ENCODE data around the gene RPL35.

GRCh38 chr9:124871156-124871561 lies 9.4 kb upstream of the RPL35 start:
- TF ChIP-seq POLR2AphosphoS5 (IDR thresholded peaks at IDR 0.05; ENCODE audit: borderline replicate concordance, low read depth, low read length) (no peak; the same call in 1 of the 2 replicates), EZH2 (IDR thresholded peaks at IDR 0.05) (no peak), FOXP2 (optimal IDR thresholded peaks at IDR 0.05; ENCODE audit: control extremely low read depth, extremely low read length, insufficient read depth) (no peak)
